Sigmoid colon (tissue), 7 donors: ENCODE data around the gene TIAM1. TPM values are rescaled to one million over a fixed set of nuclear protein-coding genes. Genes with fewer than 3 reads are reported as not detected.

ENCODE experiments used
- DNase-seq: peaks from one replicate; pipeline ENCODE4 v3.0.0-alpha.2; 2019
- H3K27ac ChIP-seq, 4 donors: fragments of 200-600 bp; sonication (generic); one replicate each; pipeline ENCODE4 v1.5.1; 2016 to 2019; ENCODE audit warnings: mild to moderate bottlenecking in 1 of 4
- H3K27me3 ChIP-seq, 3 donors: fragments of 200-600 bp; sonication (generic); one replicate each; pipeline ENCODE4 v1.5.1; 2019; ENCODE audit warnings: mild to moderate bottlenecking in 1 of 3
- H3K36me3 ChIP-seq, 4 donors: fragments of 200-600 bp; sonication (generic); one replicate each; pipeline ENCODE4 v1.5.1; 2016 to 2019
- H3K4me1 ChIP-seq, 4 donors: fragments of 200-600 bp; sonication (generic); one replicate each; pipeline ENCODE4 v1.5.1; 2017 to 2019
- H3K4me3 ChIP-seq, 4 donors: fragments of 200-600 bp; sonication (generic); one replicate each; pipeline ENCODE4 v1.5.1; 2017 to 2019; ENCODE audit warnings: mild to moderate bottlenecking in 2 of 4, moderate library complexity in 1 of 4
- H3K9me3 ChIP-seq, 4 donors: fragments of 200-600 bp in 3 of 4; sonication (generic) in 3 of 4; one replicate each; pipeline versions ENCODE4 v1.5.1 to v1.6.1; 2013 to 2019
- EP300 ChIP-seq, 4 donors: sonication (generic); formaldehyde crosslinking; IDR thresholded peaks; one replicate each; pipeline ENCODE4 v1.6.1; 2017; ENCODE audit warnings: antibody characterized with exemption in 4 of 4
- POLR2A ChIP-seq, 2 donors: fragments of 450-650 bp; IDR thresholded peaks; one replicate each; pipeline ENCODE4 v1.6.1; 2016; ENCODE audit warnings: antibody characterized with exemption in 2 of 2, mild to moderate bottlenecking in 2 of 2, moderate library complexity in 2 of 2
- POLR2AphosphoS5 ChIP-seq, 4 donors: sonication (generic); formaldehyde crosslinking; IDR thresholded peaks; one replicate each; pipeline ENCODE4 v1.6.1; 2017; ENCODE audit warnings: antibody characterized with exemption in 4 of 4
- WGBS, 2 donors: extraction: QIAGEN DNeasy Blood & Tissue Kit; methylation state at CpG; one replicate each; pipeline ENCODE4 v1.1.7; 2013; 5-methylcytosine and 5-hydroxymethylcytosine counted together
- intact Hi-C: fragments of 100-400 bp; cut with DNase I; formaldehyde crosslinking; loops from one replicate; pipeline ENCODE4 v1.15.1; 2023
- polyA plus RNA-seq, 3 donors: library from polyadenylated mRNA; stranded (reverse); fragments of 200-250 nt; gene quantifications; one replicate each; pipeline ENCODE4 v1.2.3, GENCODE V29; 2013
- total RNA-seq, 4 donors: library from RNA; depleted of rRNA; stranded (reverse); fragments of >200 nt; gene quantifications; one replicate each; pipeline ENCODE4 v1.1.0, GENCODE V29; 2016
- TF ChIP-seq, protein P1 (sequence below), 4 experiments: fragments of 450-650 bp in 3 of 4; fragments of 200-600 bp in 1 of 4; IDR thresholded peaks; one replicate each; pipeline ENCODE4 v1.5.1; 2016 to 2019; ENCODE audit warnings: antibody characterized with exemption in 4 of 4, mild to moderate bottlenecking in 3 of 4, moderate library complexity in 2 of 4
- donor health status: healthy with polysubstance abuse.
- donor health status: Bipolar disorder and iron deficiency.
- donor health status: healthy.

The TIAM1 gene
- total and polyA plus RNA-seq, 7 donors = 1.2 to 20.5 (median 8.6) TPM

DNA sequence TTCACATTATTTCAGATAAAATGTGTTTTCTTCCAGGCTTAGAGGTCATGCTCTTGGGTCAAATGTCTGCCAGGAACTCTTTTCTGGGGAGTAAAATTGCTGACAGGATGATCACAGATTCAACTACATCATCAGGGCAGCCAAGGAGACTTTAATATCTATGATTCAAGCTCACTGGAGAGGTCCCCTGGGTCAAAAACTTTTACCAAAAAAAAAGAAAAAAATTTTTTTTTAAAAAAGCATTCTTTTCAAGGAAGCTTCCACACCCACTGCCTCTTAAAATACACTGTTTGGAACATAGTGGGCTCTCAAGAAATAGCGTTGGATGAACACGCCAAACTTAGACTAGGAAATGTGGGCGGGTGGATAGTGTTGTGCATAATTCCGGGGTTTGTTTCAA, 81.3 kb downstream of the TIAM1 start:
- TF ChIP-seq EP300 (IDR thresholded peaks at IDR 0.05) = no peak
- no peak for TF ChIP-seq POLR2A (IDR thresholded peaks at IDR 0.05)
- TF ChIP-seq, protein P1, sequence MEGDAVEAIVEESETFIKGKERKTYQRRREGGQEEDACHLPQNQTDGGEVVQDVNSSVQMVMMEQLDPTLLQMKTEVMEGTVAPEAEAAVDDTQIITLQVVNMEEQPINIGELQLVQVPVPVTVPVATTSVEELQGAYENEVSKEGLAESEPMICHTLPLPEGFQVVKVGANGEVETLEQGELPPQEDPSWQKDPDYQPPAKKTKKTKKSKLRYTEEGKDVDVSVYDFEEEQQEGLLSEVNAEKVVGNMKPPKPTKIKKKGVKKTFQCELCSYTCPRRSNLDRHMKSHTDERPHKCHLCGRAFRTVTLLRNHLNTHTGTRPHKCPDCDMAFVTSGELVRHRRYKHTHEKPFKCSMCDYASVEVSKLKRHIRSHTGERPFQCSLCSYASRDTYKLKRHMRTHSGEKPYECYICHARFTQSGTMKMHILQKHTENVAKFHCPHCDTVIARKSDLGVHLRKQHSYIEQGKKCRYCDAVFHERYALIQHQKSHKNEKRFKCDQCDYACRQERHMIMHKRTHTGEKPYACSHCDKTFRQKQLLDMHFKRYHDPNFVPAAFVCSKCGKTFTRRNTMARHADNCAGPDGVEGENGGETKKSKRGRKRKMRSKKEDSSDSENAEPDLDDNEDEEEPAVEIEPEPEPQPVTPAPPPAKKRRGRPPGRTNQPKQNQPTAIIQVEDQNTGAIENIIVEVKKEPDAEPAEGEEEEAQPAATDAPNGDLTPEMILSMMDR (IDR thresholded peaks at IDR 0.05) = no peak
- no peak for TF ChIP-seq POLR2AphosphoS5 (IDR thresholded peaks at IDR 0.05)
- Histone ChIP-seq H3K4me3 (no peak overlapping the region), H3K27ac (no peak overlapping the region), H3K9me3 (no peaks in the 10 kb centered on the region), H3K36me3 (no peaks in the 10 kb centered on the region), H3K4me1 (no peaks in the 10 kb centered on the region), H3K27me3 (no peaks in the 10 kb centered on the region)
- intact Hi-C loops = no loop called here
- 90 to 94% methylated on average over 4 of the region's 4 CpGs for WGBS, 2 donors
- no peak for DNase-seq

DNA sequence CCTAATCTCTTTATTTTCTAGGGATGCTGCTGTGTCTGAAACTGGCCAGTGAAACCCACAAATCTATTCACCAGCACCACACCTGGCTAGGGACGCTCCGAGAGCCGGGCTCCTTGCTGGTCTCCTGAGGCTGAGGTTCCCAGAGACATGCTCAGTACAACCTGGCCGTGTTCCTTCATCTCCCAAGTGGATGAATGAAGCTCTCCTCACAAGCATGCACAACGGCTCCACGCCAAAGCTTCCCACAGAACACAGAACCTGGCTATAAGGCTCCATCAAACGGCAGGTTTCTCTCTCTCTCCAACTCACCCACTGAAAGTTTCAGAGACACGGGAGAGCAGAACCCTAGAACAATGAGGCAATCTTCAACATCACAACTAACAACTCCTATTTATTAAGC, 82.3 kb downstream of the TIAM1 start:
- no peak for DNase-seq
- no peaks in the 10 kb centered on the region for H3K4me1 ChIP-seq
- intact Hi-C loops = no loop called here
- no peaks in the 10 kb centered on the region for H3K27me3 ChIP-seq
- H3K9me3 ChIP-seq = no peaks in the 10 kb centered on the region
- no peak overlapping the region for H3K27ac ChIP-seq
- no peaks in the 10 kb centered on the region for H3K36me3 ChIP-seq
- WGBS, 2 donors = 89 to 91% methylated on average over 8 of the region's 8 CpGs
- H3K4me3 ChIP-seq = no peak overlapping the region
- TF ChIP-seq EP300 (IDR thresholded peaks at IDR 0.05) = no peak
- TF ChIP-seq POLR2A (IDR thresholded peaks at IDR 0.05) = no peak
- TF ChIP-seq POLR2AphosphoS5 (IDR thresholded peaks at IDR 0.05) = no peak
- TF ChIP-seq, protein P1 (IDR thresholded peaks at IDR 0.05) = no peak

- intact Hi-C loops = no loop called here
- H3K9me3 ChIP-seq = no peaks in the 10 kb centered on the region
- WGBS, 2 donors = 66 to 77% methylated on average over 4 of the region's 4 CpGs
Observed at GRCh38 chr21:31260790-31261189, 83.3 kb downstream of the TIAM1 start.

GRCh38 chr21:31258073-31258472, 86.0 kb downstream of the TIAM1 start:
- no peak overlapping the region for H3K4me3 ChIP-seq
- H3K4me1 ChIP-seq = no peaks in the 10 kb centered on the region
- no peak overlapping the region for H3K27ac ChIP-seq
- H3K9me3 ChIP-seq = no peaks in the 10 kb centered on the region
- WGBS, 2 donors = 57 to 75% methylated on average over 4 of the region's 4 CpGs
- no peak for DNase-seq
- no peaks in the 10 kb centered on the region for H3K27me3 ChIP-seq
- TF ChIP-seq POLR2A (IDR thresholded peaks at IDR 0.05) = no peak
- intact Hi-C loops = no loop called here
- no peaks in the 10 kb centered on the region for H3K36me3 ChIP-seq

More at GRCh38 chr21:31260790-31261189, 83.3 kb downstream of the TIAM1 start:
- no peaks in the 10 kb centered on the region for H3K27me3 ChIP-seq
- no peak for DNase-seq
- H3K27ac ChIP-seq = no peak overlapping the region
- H3K4me1 ChIP-seq = no peaks in the 10 kb centered on the region
- no peaks in the 10 kb centered on the region for H3K36me3 ChIP-seq
- H3K4me3 ChIP-seq = no peak overlapping the region
- TF ChIP-seq EP300 (IDR thresholded peaks at IDR 0.05) = no peak
- TF ChIP-seq POLR2AphosphoS5 (IDR thresholded peaks at IDR 0.05) = no peak
- TF ChIP-seq, protein P1 (IDR thresholded peaks at IDR 0.05) = no peak
- no peak for TF ChIP-seq POLR2A (IDR thresholded peaks at IDR 0.05)

DNA sequence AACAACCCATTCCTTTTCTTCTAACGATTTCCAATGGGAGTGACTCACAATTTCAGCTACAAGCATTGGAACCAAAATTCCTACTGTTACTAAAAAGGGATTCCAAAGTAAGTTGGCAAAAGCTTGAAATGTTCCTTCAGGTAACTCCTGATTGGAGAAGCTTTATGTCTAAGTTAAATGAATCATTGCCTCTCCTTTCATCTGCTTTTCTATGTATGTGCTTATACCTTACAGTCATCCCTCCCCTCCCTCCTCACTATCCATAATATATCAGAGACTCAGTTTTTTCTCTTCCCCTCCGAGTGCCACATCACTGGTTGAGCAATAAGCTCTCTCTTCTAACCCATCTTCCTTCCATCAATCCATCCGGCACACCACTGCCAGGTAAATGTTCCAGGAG, 86.8 kb downstream of the TIAM1 start:
- 84 to 87% methylated on average over 3 of the region's 3 CpGs for WGBS, 2 donors
- intact Hi-C loops = no loop called here
- Histone ChIP-seq H3K9me3 (no peaks in the 10 kb centered on the region), H3K27me3 (no peaks in the 10 kb centered on the region), H3K36me3 (no peaks in the 10 kb centered on the region), H3K4me1 (no peaks in the 10 kb centered on the region), H3K4me3 (no peak overlapping the region), H3K27ac (no peak overlapping the region)
- TF ChIP-seq POLR2A (IDR thresholded peaks at IDR 0.05) (no peak), EP300 (IDR thresholded peaks at IDR 0.05) (no peak), POLR2AphosphoS5 (IDR thresholded peaks at IDR 0.05) (no peak)
- TF ChIP-seq, protein P1 (IDR thresholded peaks at IDR 0.05) = no peak
- DNase-seq = no peak
